GM23338 (cell line): ENCODE results near the gene USP7. TPM values are rescaled to one million over a fixed set of nuclear protein-coding genes. Genes with fewer than 3 reads are reported as not detected.

Experiments
- ATAC-seq: fragments of 200-7000 bp; cut with Tn5 transposase; 3 replicates; pipeline ENCODE4 v1.9.1; 2020
- DNase-seq: peaks from one replicate; pipeline ENCODE4 v3.0.0-alpha.2; 2015; ENCODE audit warnings: low spot score
- H2AFZ ChIP-seq: fragments of 200-600 bp; sonication (generic); 2 replicates; pipeline ENCODE4 v1.8.0; 2016; ENCODE audit warnings: antibody characterized with exemption, mild to moderate bottlenecking, moderate library complexity
- H3F3A ChIP-seq: fragments of 200-600 bp; sonication (generic); replicated peaks from 2 replicates; pipeline ENCODE4 v1.8.0; 2017; ENCODE audit warnings: antibody characterized with exemption, mixed run types, low read depth
- H3K27ac ChIP-seq: fragments of 200-600 bp; sonication (generic); 2 replicates; pipeline ENCODE4 v1.6.1; 2016; ENCODE audit warnings: low read depth
- H3K27me3 ChIP-seq: fragments of 200-600 bp; sonication (generic); 2 replicates; pipeline ENCODE4 v1.8.0; 2016; ENCODE audit warnings: mild to moderate bottlenecking, mixed run types, moderate library complexity; ENCODE audit not compliant: insufficient read depth
- H3K36me3 ChIP-seq: fragments of 200-600 bp; sonication (generic); 2 replicates; pipeline ENCODE4 v1.8.0; 2016; ENCODE audit warnings: mild to moderate bottlenecking; ENCODE audit not compliant: insufficient read depth
- H3K4me1 ChIP-seq: fragments of 200-600 bp; sonication (generic); 2 replicates; pipeline ENCODE4 v1.8.0; 2016; ENCODE audit warnings: mild to moderate bottlenecking, moderate library complexity; ENCODE audit not compliant: insufficient read depth
- H3K4me2 ChIP-seq: fragments of 200-600 bp; sonication (generic); 2 replicates; pipeline ENCODE4 v1.7.1; 2017; ENCODE audit warnings: mixed run types
- H3K4me3 ChIP-seq: fragments of 200-600 bp; sonication (generic); 2 replicates; pipeline ENCODE4 v1.6.1; 2016; ENCODE audit warnings: mixed run types
- H3K79me2 ChIP-seq: fragments of 200-600 bp; sonication (generic); replicated peaks from 2 replicates; pipeline ENCODE4 v1.8.0; 2017; ENCODE audit warnings: mild to moderate bottlenecking; ENCODE audit not compliant: insufficient read depth
- H3K9me2 ChIP-seq: fragments of 200-600 bp; sonication (generic); 2 replicates; pipeline ENCODE4 v1.8.0; 2017; ENCODE audit not compliant: insufficient read depth
- H4K20me1 ChIP-seq: fragments of 200-600 bp; sonication (generic); replicated peaks from 2 replicates; pipeline ENCODE4 v1.8.0; 2017; ENCODE audit warnings: mild to moderate bottlenecking; ENCODE audit not compliant: insufficient read depth
- H3K27ac Mint-ChIP-seq: 2 replicates; pipeline ENCODE4 v1.8.0; 2020; ENCODE audit warnings: inconsistent platforms, mild to moderate bottlenecking, moderate library complexity, mixed read lengths
- H3K27me3 Mint-ChIP-seq: 3 replicates; pipeline ENCODE4 v1.8.0; 2022; ENCODE audit warnings: low read depth, mild to moderate bottlenecking, moderate library complexity, mixed read lengths, inconsistent platforms; ENCODE audit not compliant: insufficient read depth, poor library complexity
- H3K36me3 Mint-ChIP-seq: 3 replicates; pipeline ENCODE4 v1.8.0; 2021; ENCODE audit warnings: low read depth, mild to moderate bottlenecking, inconsistent platforms, moderate library complexity, mixed read lengths
- H3K4me1 Mint-ChIP-seq: 3 replicates; pipeline ENCODE4 v1.8.0; 2020; ENCODE audit warnings: mild to moderate bottlenecking, inconsistent platforms, mixed read lengths
- H3K4me3 Mint-ChIP-seq: 3 replicates; pipeline ENCODE4 v1.8.0; 2021; ENCODE audit warnings: moderate library complexity, mild to moderate bottlenecking, inconsistent platforms, mixed read lengths
- H3K9me3 Mint-ChIP-seq: 3 replicates; pipeline ENCODE4 v1.8.0; 2020; ENCODE audit warnings: moderate library complexity, mild to moderate bottlenecking, inconsistent platforms, mixed read lengths
- CREB1 ChIP-seq: fragments of 250-450 bp; sonication (Bioruptor Pico); IDR thresholded peaks from 2 replicates; pipeline ENCODE4 v1.5.0; 2020; ENCODE audit warnings: low read depth, mild to moderate bottlenecking, moderate library complexity
- CTCF ChIP-seq, 2 experiments: fragments of 200-600 bp in 1 of 2; sonication (generic) in 1 of 2; conservative IDR thresholded peaks; 2 replicates each; pipeline versions ENCODE4 v1.5.1 to v1.6.1; 2016 to 2017; ENCODE audit warnings: antibody characterized with exemption in 2 of 2, low read depth in 2 of 2, mild to moderate bottlenecking in 2 of 2, moderate library complexity in 1 of 2
- EZH2 ChIP-seq: fragments of 200-600 bp; sonication (generic); IDR thresholded peaks from one replicate; pipeline ENCODE4 v1.8.0; 2017; ENCODE audit warnings: antibody characterized with exemption, mild to moderate bottlenecking, low read depth; ENCODE audit not compliant: unreplicated experiment
- EZH2phosphoT487 ChIP-seq: fragments of 200-600 bp; sonication (generic); IDR thresholded peaks from one replicate; pipeline ENCODE4 v1.8.1; 2018; ENCODE audit warnings: antibody characterized with exemption; ENCODE audit not compliant: unreplicated experiment
- JUNB ChIP-seq: IDR thresholded peaks from one replicate; pipeline ENCODE4 v1.6.1; 2016; ENCODE audit warnings: antibody characterized with exemption; ENCODE audit not compliant: unreplicated experiment
- NANOG ChIP-seq: IDR thresholded peaks from 2 replicates; pipeline ENCODE4 v1.6.1; 2016; ENCODE audit warnings: antibody characterized with exemption, borderline replicate concordance
- POLR2AphosphoS5 ChIP-seq: IDR thresholded peaks from 2 replicates; pipeline ENCODE4 v1.6.1; 2016; ENCODE audit warnings: antibody characterized with exemption, low read depth
- REST ChIP-seq: IDR thresholded peaks from one replicate; pipeline ENCODE4 v1.6.1; 2018; ENCODE audit warnings: antibody characterized with exemption; ENCODE audit not compliant: unreplicated experiment
- ZNF114 ChIP-seq: fragments of 250-450 bp; sonication (Bioruptor Pico); IDR thresholded peaks from 2 replicates; pipeline ENCODE4 v1.5.0; 2020; ENCODE audit warnings: mild to moderate bottlenecking, moderate library complexity
- ZNF331 ChIP-seq: fragments of 250-450 bp; sonication (Bioruptor Pico); IDR thresholded peaks from 2 replicates; pipeline ENCODE4 v1.5.0; 2020; ENCODE audit warnings: low read depth, mild to moderate bottlenecking, moderate library complexity
- polyA plus RNA-seq: library from polyadenylated mRNA; unstranded; fragments of >200 nt; fragmentation: Nextera tagmentation; extraction: Ambion mirVana; gene quantifications from 2 replicates; pipeline ENCODE4 v1.2.1, GENCODE V29; 2016
- total RNA-seq: library from RNA; depleted of rRNA; stranded (reverse); fragments of >200 nt; shearing (Covaris generic); gene quantifications from 2 replicates; pipeline ENCODE4 v1.2.3, GENCODE V29; 2014
- TF ChIP-seq, protein P1 (sequence below): IDR thresholded peaks from 2 replicates; pipeline ENCODE4 v1.6.1; 2016; ENCODE audit warnings: antibody characterized with exemption

USP7 gene
- total and polyA plus RNA-seq, 2 experiments from 2014 or later, result 42.3 to 130 TPM

- H4K20me1 ChIP-seq, result peaks cover 76% of the 10 kb centered on the region
- peaks cover 59% of the 10 kb centered on the region for H3K4me1 Mint-ChIP-seq
- TF ChIP-seq CTCF (conservative IDR thresholded peaks at IDR 0.05; ENCODE audit: low read depth in 2 of 2) (no peak), ZNF114 (CRISPR knock-in tag) (no peak), EZH2 (no peak), NANOG (no peak), POLR2AphosphoS5 (0 out of 2 replicates have a peak, but pooled peaks have one; percentile 32)
- H3K4me3 ChIP-seq, result no peak overlapping the region
- H3K9me3 Mint-ChIP-seq, result no peaks in the 10 kb centered on the region; the same call in 2 of the 3 replicates
- no peaks in the 10 kb centered on the region for H3K27me3 ChIP-seq
- DNase-seq (no peak), ATAC-seq (no peak)
- peaks cover 6% of the 10 kb centered on the region; the same call in 1 of the 2 replicates for H3K36me3 ChIP-seq
- peaks cover 43% of the 10 kb centered on the region for H3F3A ChIP-seq
- peaks cover 50% of the 10 kb centered on the region for H3K4me1 ChIP-seq
- H3K79me2 ChIP-seq, result peaks cover 94% of the 10 kb centered on the region
- peak overlapping the region; percentile 38; the same call in 1 of the 2 replicates for H3K4me2 ChIP-seq
- H3K27me3 Mint-ChIP-seq, result peaks cover 37% of the 10 kb centered on the region
- H3K4me3 Mint-ChIP-seq, result no peak overlapping the region; the same call in 2 of the 3 replicates
- H3K27ac ChIP-seq, result no peak overlapping the region
- no peaks in the 10 kb centered on the region for H3K9me2 ChIP-seq
- no peak overlapping the region; the same call in 1 of the 2 replicates for H3K27ac Mint-ChIP-seq
- H2AFZ ChIP-seq, result no peak overlapping the region
- H3K36me3 Mint-ChIP-seq, result peaks cover 61% of the 10 kb centered on the region
Observed at GRCh38 chr16:8862309-8863130, 101.2 kb downstream of the USP7 start.

DNA sequence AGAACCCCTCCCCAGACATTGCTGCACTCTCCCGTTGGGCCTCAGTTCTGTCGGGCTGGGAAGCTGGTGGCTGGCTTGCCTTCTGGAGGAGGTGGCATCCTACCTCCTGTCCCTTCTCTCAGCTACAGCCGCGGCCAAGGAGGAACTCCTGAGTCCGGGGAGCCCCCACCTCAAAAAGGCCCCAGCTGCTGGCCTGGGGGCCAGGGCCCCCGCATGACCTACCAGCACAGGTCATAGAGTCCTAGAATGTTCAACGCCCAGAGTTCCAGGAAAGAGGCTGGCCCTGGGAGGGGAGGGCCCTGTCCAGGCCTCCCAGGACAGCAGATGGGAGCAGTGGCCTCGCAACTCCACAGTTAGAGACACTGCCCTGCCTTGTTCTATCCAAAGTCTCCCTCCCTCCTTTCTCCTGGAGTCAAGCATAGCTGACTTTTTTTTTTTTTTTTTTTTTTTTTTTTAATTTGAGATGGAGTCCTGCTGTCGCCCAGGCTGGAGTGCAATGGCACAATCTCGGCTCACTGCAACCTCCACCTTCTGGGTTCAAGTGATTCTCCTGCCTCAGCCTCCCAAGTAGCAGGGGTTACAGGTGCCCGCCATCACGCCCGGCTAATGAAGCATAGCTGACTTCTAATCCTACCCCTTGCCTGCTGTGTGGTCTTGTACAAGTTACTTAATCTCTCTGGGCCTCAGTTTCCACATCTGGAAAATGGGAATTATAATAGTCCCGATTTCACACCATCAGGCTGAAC, 102.0 kb downstream of the USP7 start:
- peaks cover 50% of the 10 kb centered on the region for H3K4me1 ChIP-seq
- H3K79me2 ChIP-seq, result peaks cover 87% of the 10 kb centered on the region
- DNase-seq, result no peak
- H3K9me2 ChIP-seq, result no peaks in the 10 kb centered on the region
- Mint-ChIP-seq H3K4me3 (no peak overlapping the region), H3K36me3 (peaks cover 68% of the 10 kb centered on the region), H3K27me3 (peaks cover 32% of the 10 kb centered on the region), H3K9me3 (no peaks in the 10 kb centered on the region), H3K4me1 (peaks cover 61% of the 10 kb centered on the region), H3K27ac (peak overlapping the region; percentile 23; the same call in 1 of the 2 replicates)
- peaks cover 78% of the 10 kb centered on the region for H4K20me1 ChIP-seq
- no peak overlapping the region for H3K4me3 ChIP-seq
- no peak overlapping the region for H3K27ac ChIP-seq
- peaks cover 6% of the 10 kb centered on the region; the same call in 1 of the 2 replicates for H3K36me3 ChIP-seq
- TF ChIP-seq EZH2phosphoT487 (no peak), REST (no peak), ZNF114 (CRISPR knock-in tag) (no peak), NANOG (no peak), ZNF331 (CRISPR knock-in tag) (no peak), EZH2 (no peak), CTCF (conservative IDR thresholded peaks at IDR 0.05; ENCODE audit: low read depth in 2 of 2) (no peak), CREB1 (no peak), JUNB (no peak)
- TF ChIP-seq, protein P1, sequence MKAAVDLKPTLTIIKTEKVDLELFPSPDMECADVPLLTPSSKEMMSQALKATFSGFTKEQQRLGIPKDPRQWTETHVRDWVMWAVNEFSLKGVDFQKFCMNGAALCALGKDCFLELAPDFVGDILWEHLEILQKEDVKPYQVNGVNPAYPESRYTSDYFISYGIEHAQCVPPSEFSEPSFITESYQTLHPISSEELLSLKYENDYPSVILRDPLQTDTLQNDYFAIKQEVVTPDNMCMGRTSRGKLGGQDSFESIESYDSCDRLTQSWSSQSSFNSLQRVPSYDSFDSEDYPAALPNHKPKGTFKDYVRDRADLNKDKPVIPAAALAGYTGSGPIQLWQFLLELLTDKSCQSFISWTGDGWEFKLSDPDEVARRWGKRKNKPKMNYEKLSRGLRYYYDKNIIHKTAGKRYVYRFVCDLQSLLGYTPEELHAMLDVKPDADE, result no peak
- ATAC-seq, result no peak
- H3F3A ChIP-seq, result peaks cover 38% of the 10 kb centered on the region
- H3K27me3 ChIP-seq, result no peaks in the 10 kb centered on the region
- peak overlapping the region; percentile 38; the same call in 1 of the 2 replicates for H3K4me2 ChIP-seq
- H2AFZ ChIP-seq, result no peak overlapping the region
